GM18505 (cell line): ENCODE measurements around the gene NACA2.
"Not testable (repeated sequence)": the region's sequence is repeated elsewhere in the genome, so short reads cannot be mapped to it uniquely, and the experiment has no call there.

Experiments used
- ATAC-seq: cut with Tn5 transposase; IDR thresholded peaks from one replicate; pipeline ENCODE4 v1.9.1; 2021; ENCODE audit not compliant: unreplicated experiment
- POLR2A ChIP-seq: IDR thresholded peaks from 4 replicates; pipeline ENCODE4 v1.6.1; 2011; ENCODE audit warnings: borderline replicate concordance; ENCODE audit not compliant: insufficient read depth, insufficient read length; ENCODE audit errors: extremely low read depth

Gene NACA2

GRCh38 chr17:61589990-61590389 is 1.0 kb downstream of the NACA2 start:
- no peak for TF ChIP-seq POLR2A
- ATAC-seq = no peak

- no peak for TF ChIP-seq POLR2A
- ATAC-seq = no peak
These were observed 3.0 kb downstream of the NACA2 start for GRCh38 chr17:61587807-61588660.

- ATAC-seq = no peak
- no peak for TF ChIP-seq POLR2A
These were observed 3.8 kb downstream of the NACA2 start for GRCh38 chr17:61587242-61587641.

DNA sequence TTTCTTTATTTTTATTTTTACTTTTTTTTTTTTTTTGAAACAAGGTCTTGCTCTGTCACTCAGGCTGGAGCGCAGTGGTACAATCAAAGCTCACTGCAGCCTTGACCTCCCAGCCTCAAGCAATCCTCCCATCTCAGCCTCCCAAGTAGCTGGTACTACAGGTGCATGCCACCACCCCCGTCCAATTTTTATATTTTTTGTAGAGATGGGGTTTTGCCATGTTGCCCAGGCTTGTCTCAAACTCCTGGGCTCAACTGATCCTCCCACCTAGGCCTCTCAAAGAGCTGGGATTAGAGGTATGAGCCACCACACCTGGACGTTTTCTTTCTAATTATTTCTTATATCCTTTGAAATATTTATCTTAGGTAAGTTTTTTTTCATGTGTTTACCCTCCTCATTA is 4.4 kb downstream of the NACA2 start:
- ATAC-seq = not testable (repeated sequence)

DNA sequence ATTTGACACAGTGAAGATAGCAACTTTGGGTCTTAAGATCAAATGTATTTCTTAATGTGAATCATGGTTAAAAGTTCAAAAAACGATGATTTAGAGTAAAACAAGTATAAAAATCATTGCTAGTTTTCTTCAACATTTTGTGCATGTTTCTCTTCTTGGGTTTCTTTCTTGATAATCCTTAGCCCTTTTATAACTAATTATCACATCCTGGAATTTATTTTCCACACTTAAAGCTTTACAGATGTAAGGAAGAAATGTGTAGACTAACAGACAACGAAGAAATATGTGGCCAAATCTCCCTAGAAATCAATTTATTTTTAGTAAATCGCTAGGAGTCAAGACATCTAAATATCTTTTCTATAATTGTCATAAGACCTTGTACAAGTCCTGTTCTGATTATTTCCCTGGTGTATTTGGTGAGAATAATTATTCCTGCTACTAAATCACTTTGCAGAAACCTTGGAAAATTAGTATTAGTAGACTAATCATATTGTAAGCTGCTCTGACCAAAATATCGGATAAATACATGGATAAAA is 4.9 kb downstream of the NACA2 start:
- ATAC-seq = no peak
- TF ChIP-seq POLR2A = no peak

GRCh38 chr17:61584866-61585265 is 6.2 kb downstream of the NACA2 start:
- ATAC-seq = no peak
- TF ChIP-seq POLR2A = no peak

DNA sequence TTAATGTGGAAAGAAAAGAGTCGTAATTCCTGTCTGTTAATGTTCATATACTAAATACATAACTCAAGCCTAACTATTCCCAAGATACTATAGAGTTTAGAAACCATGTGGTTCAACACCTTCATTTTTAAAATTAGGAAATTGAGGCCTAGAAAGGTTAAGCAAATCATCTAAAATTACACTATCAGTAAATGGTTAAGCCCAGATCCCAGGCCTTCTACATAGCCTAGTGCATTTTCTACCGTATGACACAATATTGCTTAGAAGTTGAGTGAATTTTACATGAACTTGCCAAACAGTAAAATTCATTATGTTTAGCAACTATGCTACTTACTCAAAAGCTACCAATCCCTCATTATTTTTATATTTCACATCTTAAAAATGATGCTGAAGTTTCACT is 6.8 kb downstream of the NACA2 start:
- ATAC-seq = no peak
- no peak for TF ChIP-seq POLR2A

- no peak for ATAC-seq
- no peak for TF ChIP-seq POLR2A
These were observed 7.3 kb downstream of the NACA2 start for GRCh38 chr17:61583660-61584264.

DNA sequence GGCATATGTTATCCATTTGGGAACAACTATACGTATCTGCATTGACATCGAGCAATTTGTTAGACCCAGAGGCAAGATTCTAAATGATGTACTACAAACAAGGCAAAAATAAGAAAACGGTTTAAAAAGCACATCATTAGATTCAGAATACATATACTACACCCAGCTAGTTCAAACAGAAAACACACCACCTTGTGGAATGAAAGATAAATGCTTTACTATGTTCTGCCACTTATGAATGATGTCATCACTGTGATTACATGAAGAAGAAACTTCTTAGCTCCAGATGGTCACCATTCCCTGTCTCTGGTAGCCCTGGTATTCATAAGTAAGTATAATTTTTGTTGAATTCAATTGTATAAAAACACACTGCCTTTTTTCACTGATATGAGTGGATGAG is 7.8 kb downstream of the NACA2 start:
- TF ChIP-seq POLR2A = no peak
- ATAC-seq = no peak

GRCh38 chr17:61582593-61582992 is 8.4 kb downstream of the NACA2 start:
- no peak for ATAC-seq
- no peak for TF ChIP-seq POLR2A

GRCh38 chr17:61581611-61582349 is 9.2 kb downstream of the NACA2 start:
- no peak for ATAC-seq

GRCh38 chr17:61580502-61580901 is 10.5 kb downstream of the NACA2 start:
- no peak for TF ChIP-seq POLR2A
- ATAC-seq = no peak

More at GRCh38 chr17:61581611-61582349, 9.2 kb downstream of the NACA2 start:
- no peak for TF ChIP-seq POLR2A

DNA sequence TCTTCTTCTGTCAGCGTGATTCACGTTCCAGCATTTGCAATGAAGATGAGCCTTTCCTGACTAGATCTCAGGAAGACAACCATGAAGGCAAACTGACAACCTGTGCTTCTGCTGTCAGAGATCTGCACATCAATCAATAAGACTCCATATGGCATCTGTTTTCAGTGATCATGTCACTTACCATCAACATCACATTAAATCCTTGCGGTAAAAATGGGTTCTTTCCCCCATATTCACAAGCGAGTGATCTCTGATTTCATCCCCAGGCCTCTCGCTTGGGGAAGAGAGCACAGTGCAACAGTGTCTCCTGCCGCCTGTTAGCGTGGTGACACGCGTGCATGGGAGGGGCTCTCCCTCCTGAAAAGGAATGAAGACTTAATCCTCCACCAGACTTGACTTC is 11.1 kb downstream of the NACA2 start:
- no peak for ATAC-seq
- no peak for TF ChIP-seq POLR2A
